H54 (cell line): ENCODE results near the gene TRANK1.

Experiments
- DNase-seq: peaks from one replicate; pipeline ENCODE4 v3.0.0; 2011; ENCODE audit warnings: low spot score, mixed read lengths; ENCODE audit not compliant: insufficient read length
- FAIRE-seq: peaks from 3 replicates; lab custom pipeline; 2011; peaks lifted over from hg19 to GRCh38; lab: Jason Lieb, UNC
- POLR2A ChIP-seq: IDR thresholded peaks from 2 replicates; pipeline ENCODE4 v1.6.1; 2011; ENCODE audit warnings: low read depth, mild to moderate bottlenecking, low read length

Gene TRANK1

GRCh38 chr3:36786921-36787890 is 157.6 kb downstream of the TRANK1 start:
- no peak for TF ChIP-seq POLR2A
- no peak for DNase-seq

GRCh38 chr3:36784138-36784635 is 160.7 kb downstream of the TRANK1 start:
- DNase-seq (no peak), FAIRE-seq (no peak)
- no peak for TF ChIP-seq POLR2A

More at GRCh38 chr3:36786921-36787890, 157.6 kb downstream of the TRANK1 start:
- FAIRE-seq = no peak

DNA sequence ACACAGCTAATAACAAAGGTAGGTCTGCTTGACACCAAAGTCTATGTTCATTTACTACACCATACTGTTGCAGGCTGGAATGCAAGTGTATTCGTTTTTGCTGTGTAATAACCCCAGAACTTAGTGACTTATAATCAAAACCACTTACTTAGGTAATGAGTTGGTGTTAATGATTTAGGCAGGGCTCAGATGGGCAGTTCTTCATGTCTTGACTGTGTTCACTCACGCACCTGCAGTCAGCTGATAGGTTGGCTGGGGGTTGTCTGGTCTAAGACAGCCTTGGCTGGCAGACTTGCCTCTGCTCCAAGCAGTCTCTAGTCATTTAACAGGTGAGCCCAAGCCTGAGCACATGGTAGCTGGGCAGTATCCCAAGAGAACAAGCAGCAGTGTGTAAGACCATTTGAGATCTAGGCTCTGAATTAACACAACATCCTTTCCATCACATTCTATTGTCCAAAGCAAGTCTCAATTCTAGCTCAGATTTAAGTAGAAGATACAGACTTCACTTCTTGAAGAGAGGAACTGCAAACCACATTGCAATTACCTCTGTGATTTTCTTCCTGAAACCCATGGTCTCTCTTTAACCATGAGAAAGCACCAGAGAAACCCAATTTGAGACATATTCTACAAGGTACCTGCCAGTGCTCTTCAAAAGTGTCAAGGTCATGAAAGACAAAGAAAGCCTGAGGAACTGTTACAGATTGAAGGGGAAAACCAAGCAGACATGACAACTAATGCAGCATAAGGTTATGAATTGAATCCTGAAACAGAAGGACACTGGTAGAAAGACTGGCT is 167.2 kb downstream of the TRANK1 start:
- DNase-seq = no peak
- TF ChIP-seq POLR2A = no peak
- no peak for FAIRE-seq
